ENCODE data around the gene SORCS1.

SORCS1 gene

DNA sequence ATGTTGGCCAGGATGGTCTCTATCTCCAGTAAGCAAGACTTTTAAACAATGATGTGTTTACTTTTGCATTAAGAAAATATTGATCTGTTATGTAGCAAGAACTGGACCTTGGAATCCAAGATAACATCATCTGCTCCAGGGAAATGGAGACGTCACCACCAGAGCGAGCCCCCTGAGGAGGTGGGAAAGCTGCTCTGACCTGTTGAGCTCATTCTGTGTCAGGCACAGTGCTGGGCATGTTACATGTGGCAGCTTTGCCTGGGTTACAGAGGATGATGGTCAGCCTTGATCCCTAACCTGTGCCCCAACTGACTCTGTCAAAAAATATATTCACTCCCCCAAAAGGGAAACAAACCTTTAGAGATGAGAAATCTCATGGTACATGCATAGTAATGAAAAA is 436.3 kb downstream of the SORCS1 start:
- TF ChIP-seq EZH2phosphoT487 (IDR thresholded peaks at IDR 0.05; ENCODE audit: borderline replicate concordance, low read length) (no peak), CTCF (IDR thresholded peaks at IDR 0.05; ENCODE audit: low read depth, low read length, poor library complexity, severe bottlenecking) (no peak)
- H3K79me2 ChIP-seq (ENCODE audit: control insufficient read depth, low read length), result no peaks in the 10 kb centered on the region
- H3K4me1 ChIP-seq (ENCODE audit: control insufficient read depth, low read length), result no peaks in the 10 kb centered on the region
- H3K4me3 ChIP-seq (ENCODE audit: low read length), result no peak overlapping the region
- H4K20me1 ChIP-seq (ENCODE audit: control insufficient read depth, insufficient read depth, low read depth, low read length), result no peaks in the 10 kb centered on the region
- no peaks in the 10 kb centered on the region for H3K27me3 ChIP-seq (ENCODE audit: control insufficient read depth, low read length)
- H3K9me3 ChIP-seq (ENCODE audit: control insufficient read depth, insufficient read depth, low read length), result no peaks in the 10 kb centered on the region
- H3K36me3 ChIP-seq (ENCODE audit: control insufficient read depth, low read length), result no peaks in the 10 kb centered on the region
- H3K9me2 ChIP-seq (replicated peaks; ENCODE audit: control insufficient read depth, low read length), result no peaks in the 10 kb centered on the region
- no peaks in the 10 kb centered on the region for H3F3A ChIP-seq (ENCODE audit: control insufficient read depth, insufficient read depth)
- H3K27ac ChIP-seq (ENCODE audit: low read depth, low read length), result no peak overlapping the region
- no peak overlapping the region for H3K4me2 ChIP-seq (ENCODE audit: low read length)

DNA sequence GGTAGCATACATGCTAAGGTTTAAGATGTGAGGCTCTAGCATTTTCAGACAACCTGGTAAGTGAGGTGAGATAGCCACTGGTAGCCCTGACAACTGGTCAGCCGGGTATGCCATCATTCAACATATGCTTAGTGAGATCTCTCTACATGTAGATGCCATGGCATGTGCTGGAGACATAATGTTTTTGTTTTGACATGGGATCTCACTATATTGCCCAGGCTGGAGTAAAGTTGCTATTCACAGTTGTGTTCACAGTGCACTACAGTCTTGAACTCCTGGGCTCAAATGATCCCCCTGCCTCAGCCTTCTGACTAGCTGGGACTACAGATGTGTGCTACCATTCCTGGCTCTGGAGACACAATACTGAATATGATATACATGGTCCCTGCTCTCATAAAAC is 437.3 kb downstream of the SORCS1 start:
- Histone ChIP-seq H3K36me3 (ENCODE audit: control insufficient read depth, low read length) (no peaks in the 10 kb centered on the region), H3K27ac (ENCODE audit: low read depth, low read length) (no peak overlapping the region), H3K27me3 (ENCODE audit: control insufficient read depth, low read length) (no peaks in the 10 kb centered on the region), H3K4me1 (ENCODE audit: control insufficient read depth, low read length) (no peaks in the 10 kb centered on the region), H3F3A (ENCODE audit: control insufficient read depth, insufficient read depth) (no peaks in the 10 kb centered on the region), H3K4me2 (ENCODE audit: low read length) (no peak overlapping the region), H3K4me3 (ENCODE audit: low read length) (no peak overlapping the region), H3K9me2 (replicated peaks; ENCODE audit: control insufficient read depth, low read length) (no peaks in the 10 kb centered on the region), H3K79me2 (ENCODE audit: control insufficient read depth, low read length) (no peaks in the 10 kb centered on the region), H4K20me1 (ENCODE audit: control insufficient read depth, insufficient read depth, low read depth, low read length) (no peaks in the 10 kb centered on the region), H3K9me3 (ENCODE audit: control insufficient read depth, insufficient read depth, low read length) (no peaks in the 10 kb centered on the region)
- TF ChIP-seq EZH2phosphoT487 (IDR thresholded peaks at IDR 0.05; ENCODE audit: borderline replicate concordance, low read length) (no peak), CTCF (IDR thresholded peaks at IDR 0.05; ENCODE audit: low read depth, low read length, poor library complexity, severe bottlenecking) (no peak)

- no peaks in the 10 kb centered on the region for H3K9me3 ChIP-seq (ENCODE audit: control insufficient read depth, insufficient read depth, low read length)
- TF ChIP-seq CTCF (IDR thresholded peaks at IDR 0.05; ENCODE audit: low read depth, low read length, poor library complexity, severe bottlenecking), result no peak
- no peak for TF ChIP-seq EZH2phosphoT487 (IDR thresholded peaks at IDR 0.05; ENCODE audit: borderline replicate concordance, low read length)
- no peaks in the 10 kb centered on the region for H3K9me2 ChIP-seq (replicated peaks; ENCODE audit: control insufficient read depth, low read length)
- H3K27ac ChIP-seq (ENCODE audit: low read depth, low read length), result no peak overlapping the region
- no peaks in the 10 kb centered on the region for H3K79me2 ChIP-seq (ENCODE audit: control insufficient read depth, low read length)
- no peak overlapping the region for H3K4me2 ChIP-seq (ENCODE audit: low read length)
- H3K36me3 ChIP-seq (ENCODE audit: control insufficient read depth, low read length), result no peaks in the 10 kb centered on the region
- no peaks in the 10 kb centered on the region for H3K4me1 ChIP-seq (ENCODE audit: control insufficient read depth, low read length)
- no peaks in the 10 kb centered on the region for H3F3A ChIP-seq (ENCODE audit: control insufficient read depth, insufficient read depth)
- no peak overlapping the region for H3K4me3 ChIP-seq (ENCODE audit: low read length)
- no peaks in the 10 kb centered on the region for H4K20me1 ChIP-seq (ENCODE audit: control insufficient read depth, insufficient read depth, low read depth, low read length)
- no peaks in the 10 kb centered on the region for H3K27me3 ChIP-seq (ENCODE audit: control insufficient read depth, low read length)
These were observed 442.0 kb downstream of the SORCS1 start for GRCh38 chr10:106722524-106722923.

DNA sequence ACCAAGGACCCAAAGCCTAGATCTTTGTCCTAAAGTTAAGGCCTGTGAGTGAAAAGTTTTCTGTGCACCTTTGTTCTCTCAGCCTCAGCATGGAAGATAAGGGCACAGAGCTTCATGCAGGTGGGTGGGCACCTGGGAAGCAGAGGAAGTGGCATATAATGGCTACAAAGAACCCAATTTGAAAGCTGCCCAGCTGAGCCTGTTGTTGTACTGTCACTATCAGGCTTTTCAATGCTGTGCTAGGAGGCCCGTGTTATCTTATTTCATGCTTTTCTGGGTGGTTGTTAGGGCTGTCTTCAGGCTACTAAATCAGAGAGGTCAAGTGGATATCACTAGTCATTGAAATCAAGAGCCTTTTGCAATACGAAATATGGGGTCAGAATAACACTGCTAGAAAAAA is 443.8 kb downstream of the SORCS1 start:
- Histone ChIP-seq H3F3A (ENCODE audit: control insufficient read depth, insufficient read depth) (no peaks in the 10 kb centered on the region), H3K79me2 (ENCODE audit: control insufficient read depth, low read length) (no peaks in the 10 kb centered on the region), H3K9me2 (replicated peaks; ENCODE audit: control insufficient read depth, low read length) (no peaks in the 10 kb centered on the region), H3K9me3 (ENCODE audit: control insufficient read depth, insufficient read depth, low read length) (no peaks in the 10 kb centered on the region), H3K27me3 (ENCODE audit: control insufficient read depth, low read length) (no peaks in the 10 kb centered on the region), H3K4me1 (ENCODE audit: control insufficient read depth, low read length) (no peaks in the 10 kb centered on the region), H4K20me1 (ENCODE audit: control insufficient read depth, insufficient read depth, low read depth, low read length) (no peaks in the 10 kb centered on the region), H3K4me3 (ENCODE audit: low read length) (no peak overlapping the region), H3K27ac (ENCODE audit: low read depth, low read length) (no peak overlapping the region), H3K36me3 (ENCODE audit: control insufficient read depth, low read length) (no peaks in the 10 kb centered on the region), H3K4me2 (ENCODE audit: low read length) (no peak overlapping the region)
- TF ChIP-seq EZH2phosphoT487 (IDR thresholded peaks at IDR 0.05; ENCODE audit: borderline replicate concordance, low read length) (no peak), CTCF (IDR thresholded peaks at IDR 0.05; ENCODE audit: low read depth, low read length, poor library complexity, severe bottlenecking) (no peak)
